GM20000 (cell line): ENCODE measurements around the gene RIN2.

Source experiments
- DNase-seq: peaks from one replicate; pipeline ENCODE4 v3.0.0; 2012; ENCODE audit warnings: low spot score
- TF ChIP-seq, protein P1 (sequence below): IDR thresholded peaks from 2 replicates; pipeline ENCODE4 v1.5.1; 2012; ENCODE audit warnings: mild to moderate bottlenecking, control low read depth; ENCODE audit errors: extremely low read depth, missing control alignments

The RIN2 gene

DNA sequence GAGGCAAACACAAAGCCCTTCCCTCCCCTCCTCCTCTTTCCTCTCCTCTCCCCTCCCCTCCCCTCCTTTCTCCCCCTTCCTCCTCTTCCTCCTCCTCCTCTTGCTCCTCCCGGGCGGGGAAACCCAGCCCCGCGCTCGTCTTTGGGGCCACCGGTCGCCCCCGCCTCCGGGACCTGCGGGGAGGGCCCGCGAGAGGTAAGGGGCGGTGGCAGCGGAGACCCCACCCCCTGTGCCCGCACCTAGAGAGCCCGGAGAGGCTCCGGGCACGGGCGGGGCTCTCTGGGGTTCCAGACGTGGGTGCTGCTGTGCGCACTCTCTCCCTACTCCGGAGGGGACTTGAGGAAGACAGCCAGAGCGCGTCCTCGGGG lies at the start of gene RIN2:
RIN2 (plus strand) TSS at position 126 of the 368 bp plus-strand sequence. CDS start 131,344 bp downstream, outside the sequence.
- TF ChIP-seq, protein P1, sequence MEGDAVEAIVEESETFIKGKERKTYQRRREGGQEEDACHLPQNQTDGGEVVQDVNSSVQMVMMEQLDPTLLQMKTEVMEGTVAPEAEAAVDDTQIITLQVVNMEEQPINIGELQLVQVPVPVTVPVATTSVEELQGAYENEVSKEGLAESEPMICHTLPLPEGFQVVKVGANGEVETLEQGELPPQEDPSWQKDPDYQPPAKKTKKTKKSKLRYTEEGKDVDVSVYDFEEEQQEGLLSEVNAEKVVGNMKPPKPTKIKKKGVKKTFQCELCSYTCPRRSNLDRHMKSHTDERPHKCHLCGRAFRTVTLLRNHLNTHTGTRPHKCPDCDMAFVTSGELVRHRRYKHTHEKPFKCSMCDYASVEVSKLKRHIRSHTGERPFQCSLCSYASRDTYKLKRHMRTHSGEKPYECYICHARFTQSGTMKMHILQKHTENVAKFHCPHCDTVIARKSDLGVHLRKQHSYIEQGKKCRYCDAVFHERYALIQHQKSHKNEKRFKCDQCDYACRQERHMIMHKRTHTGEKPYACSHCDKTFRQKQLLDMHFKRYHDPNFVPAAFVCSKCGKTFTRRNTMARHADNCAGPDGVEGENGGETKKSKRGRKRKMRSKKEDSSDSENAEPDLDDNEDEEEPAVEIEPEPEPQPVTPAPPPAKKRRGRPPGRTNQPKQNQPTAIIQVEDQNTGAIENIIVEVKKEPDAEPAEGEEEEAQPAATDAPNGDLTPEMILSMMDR, result no peak
- no peak for DNase-seq

- DNase-seq, result no peak
- TF ChIP-seq, protein P1, result no peak
These were observed 48.3 kb upstream of the RIN2 start for GRCh38 chr20:19709635-19710335.

- DNase-seq, result no peak
- TF ChIP-seq, protein P1, result no peak
These were observed 47.5 kb upstream of the RIN2 start for GRCh38 chr20:19710336-19711120.

DNA sequence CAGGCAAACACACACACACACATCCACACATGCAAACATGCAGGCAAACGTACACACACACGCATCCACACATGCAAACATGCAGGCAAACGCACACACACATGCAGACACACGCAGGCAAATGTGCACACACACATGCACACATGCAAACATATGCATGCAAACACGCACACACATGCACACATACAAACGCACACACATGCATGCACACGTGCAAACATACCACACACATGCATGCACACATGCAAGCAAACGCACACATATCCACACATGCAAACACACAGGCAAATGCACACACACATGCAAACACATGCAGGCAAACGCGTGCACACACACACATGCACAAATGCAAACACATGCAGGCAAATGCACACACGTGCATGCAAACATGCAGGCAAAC lies 46.9 kb upstream of the RIN2 start:
- TF ChIP-seq, protein P1, result no peak

GRCh38 chr20:19712721-19713260 lies 45.3 kb upstream of the RIN2 start:
- no peak for DNase-seq
- TF ChIP-seq, protein P1, result no peak

More for the DNA sequence above, 46.9 kb upstream of the RIN2 start:
- no peak for DNase-seq

- no peak for DNase-seq
- TF ChIP-seq, protein P1, result no peak
These were observed 44.1 kb upstream of the RIN2 start for GRCh38 chr20:19713822-19714578.
